GM08714 (cell line): ENCODE results near the gene WNT11.

Experiments used
- H3K4me3 ChIP-seq: fragments of 200-500 bp; sonication (Bioruptor generic); 2 replicates; pipeline ENCODE4 v1.5.1; 2014; ENCODE audit warnings: mild to moderate bottlenecking, low read length, inconsistent platforms
- ZNF274 ChIP-seq: IDR thresholded peaks from 2 replicates; pipeline ENCODE4 v1.6.1; 2012; ENCODE audit warnings: mild to moderate bottlenecking, low read depth, low read length

Gene WNT11

GRCh38 chr11:76234416-76235232, 28.3 kb upstream of the WNT11 start:
- no peak for TF ChIP-seq ZNF274
- H3K4me3 ChIP-seq: peak overlapping the region; percentile 74

GRCh38 chr11:76234021-76234415, 27.7 kb upstream of the WNT11 start:
- no peak for TF ChIP-seq ZNF274
- H3K4me3 ChIP-seq: no peak overlapping the region

- no peak overlapping the region for H3K4me3 ChIP-seq
- no peak for TF ChIP-seq ZNF274
These were observed 27.1 kb upstream of the WNT11 start for GRCh38 chr11:76233196-76233921.

GRCh38 chr11:76232026-76232665, 25.8 kb upstream of the WNT11 start:
- TF ChIP-seq ZNF274: no peak
- H3K4me3 ChIP-seq: no peak overlapping the region

- TF ChIP-seq ZNF274: no peak
- no peak overlapping the region for H3K4me3 ChIP-seq
These were observed 24.9 kb upstream of the WNT11 start for GRCh38 chr11:76231121-76231738.

- no peak overlapping the region for H3K4me3 ChIP-seq
- no peak for TF ChIP-seq ZNF274
These were observed 24.1 kb upstream of the WNT11 start for GRCh38 chr11:76230392-76230791.

GRCh38 chr11:76229690-76230240, 23.5 kb upstream of the WNT11 start:
- TF ChIP-seq ZNF274: no peak
- no peak overlapping the region for H3K4me3 ChIP-seq

GRCh38 chr11:76228875-76229149, 22.5 kb upstream of the WNT11 start:
- no peak for TF ChIP-seq ZNF274
- H3K4me3 ChIP-seq: no peak overlapping the region

- no peak overlapping the region for H3K4me3 ChIP-seq
- TF ChIP-seq ZNF274: no peak
These were observed 22.0 kb upstream of the WNT11 start for GRCh38 chr11:76228071-76228874.

- no peak overlapping the region for H3K4me3 ChIP-seq
- TF ChIP-seq ZNF274: no peak
These were observed 20.3 kb upstream of the WNT11 start for GRCh38 chr11:76226626-76227025.

- no peak for TF ChIP-seq ZNF274
- H3K4me3 ChIP-seq: no peak overlapping the region
These were observed 18.9 kb upstream of the WNT11 start for GRCh38 chr11:76225122-76225611.

GRCh38 chr11:76224461-76225121, 18.3 kb upstream of the WNT11 start:
- no peak overlapping the region for H3K4me3 ChIP-seq
- no peak for TF ChIP-seq ZNF274

GRCh38 chr11:76221365-76221764, 15.1 kb upstream of the WNT11 start:
- TF ChIP-seq ZNF274: no peak
- H3K4me3 ChIP-seq: no peak overlapping the region

- no peak overlapping the region for H3K4me3 ChIP-seq
- TF ChIP-seq ZNF274: no peak
These were observed 12.9 kb upstream of the WNT11 start for GRCh38 chr11:76219243-76219642.
